HG03342 (cell line): Measurements from ENCODE around the gene GAPDHS.

ENCODE experiments used
- ATAC-seq: cut with Tn5 transposase; IDR thresholded peaks from one replicate; pipeline ENCODE4 v1.9.1; 2021; ENCODE audit warnings: mild to moderate bottlenecking, moderate library complexity; ENCODE audit not compliant: unreplicated experiment

The GAPDHS gene

GRCh38 chr19:35556025-35556590 is 22.9 kb downstream of the GAPDHS start:
- no peak for ATAC-seq

- ATAC-seq: no peak
Observed at GRCh38 chr19:35556846-35557538, 23.7 kb downstream of the GAPDHS start.

DNA sequence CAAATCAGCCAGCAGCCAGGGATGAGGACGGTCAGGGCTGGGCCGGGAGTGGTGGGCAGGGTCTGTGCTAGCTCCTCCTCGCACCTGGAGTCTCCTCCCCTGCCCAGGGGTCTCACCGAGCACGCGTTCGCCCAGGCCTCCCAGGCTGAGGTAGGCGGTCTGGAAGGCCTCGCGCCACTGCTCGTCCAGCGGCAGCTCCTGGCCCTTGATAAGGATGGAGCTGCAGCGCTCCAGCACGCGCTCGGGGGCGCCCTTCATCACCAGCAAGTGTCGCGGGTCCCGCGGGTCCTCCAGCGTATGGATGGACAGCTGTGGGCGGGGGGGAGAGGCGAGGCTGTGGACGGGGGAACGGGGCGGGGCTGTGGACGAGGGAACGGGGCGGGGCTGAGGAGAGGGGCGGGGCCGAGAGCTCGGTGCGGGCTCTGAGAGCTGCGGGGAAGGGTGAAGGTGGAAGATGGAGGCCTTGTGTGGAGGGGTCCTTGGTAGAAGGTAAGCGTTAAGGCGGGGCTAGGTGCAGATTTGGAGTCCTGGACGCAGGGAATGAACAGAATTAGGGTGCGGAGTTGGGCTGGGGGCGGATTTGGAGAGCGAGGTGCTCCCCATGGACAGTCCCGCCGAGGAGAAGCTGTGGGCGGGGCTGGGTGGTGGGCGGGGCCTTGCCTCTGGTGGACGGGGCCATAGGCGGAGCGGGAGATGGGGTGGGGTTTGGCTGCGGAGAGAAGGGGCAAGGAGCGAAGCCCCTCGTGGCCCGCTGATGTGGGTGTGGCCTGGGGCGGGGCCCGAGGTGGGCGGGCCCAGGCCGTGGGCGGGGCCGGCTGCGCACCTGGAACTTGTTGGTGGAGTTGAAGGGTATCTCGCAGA is 24.5 kb downstream of the GAPDHS start:
- ATAC-seq: no peak

DNA sequence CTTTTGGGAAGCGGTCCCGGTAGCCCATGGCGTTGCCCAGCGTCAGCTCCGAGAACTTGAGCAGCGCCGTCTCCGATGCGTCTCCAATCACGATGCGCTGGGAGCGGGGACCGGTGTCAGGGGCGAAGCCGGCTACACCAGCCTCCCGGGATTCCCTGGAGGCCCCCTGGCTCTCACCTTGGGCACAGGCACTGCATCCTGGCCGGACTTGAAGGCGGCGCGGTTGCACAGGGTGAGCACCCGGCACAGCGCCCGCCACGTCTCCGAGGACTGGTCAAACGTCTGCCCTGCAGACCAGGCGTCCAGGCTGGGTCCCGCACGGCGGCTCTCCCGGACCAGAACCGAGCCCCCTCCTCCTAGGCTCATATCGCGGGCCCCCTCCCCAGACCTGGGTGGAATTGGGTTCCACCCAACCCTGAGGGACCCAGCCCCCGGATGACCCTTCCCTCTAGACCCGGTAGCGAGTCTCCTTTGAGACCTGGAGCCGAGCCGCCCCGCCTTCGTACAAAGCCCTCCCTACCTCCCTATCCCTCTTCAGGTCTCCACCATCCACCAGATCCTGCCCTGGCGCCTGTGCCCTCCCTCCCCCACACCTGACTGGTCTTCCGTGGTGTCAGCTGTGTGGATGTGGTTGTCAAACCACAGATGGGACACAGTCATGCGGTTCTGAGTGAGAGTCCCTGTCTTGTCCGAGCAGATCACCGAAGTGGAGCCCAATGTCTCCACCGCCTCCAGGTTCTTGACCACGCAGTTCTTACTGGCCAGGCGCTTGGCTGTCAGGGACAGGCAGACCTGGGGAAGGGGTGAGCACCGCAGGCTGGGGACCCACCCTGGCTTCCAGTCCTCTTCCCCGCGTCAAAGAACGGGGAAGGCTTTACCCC is 25.4 kb downstream of the GAPDHS start:
- ATAC-seq: no peak

DNA sequence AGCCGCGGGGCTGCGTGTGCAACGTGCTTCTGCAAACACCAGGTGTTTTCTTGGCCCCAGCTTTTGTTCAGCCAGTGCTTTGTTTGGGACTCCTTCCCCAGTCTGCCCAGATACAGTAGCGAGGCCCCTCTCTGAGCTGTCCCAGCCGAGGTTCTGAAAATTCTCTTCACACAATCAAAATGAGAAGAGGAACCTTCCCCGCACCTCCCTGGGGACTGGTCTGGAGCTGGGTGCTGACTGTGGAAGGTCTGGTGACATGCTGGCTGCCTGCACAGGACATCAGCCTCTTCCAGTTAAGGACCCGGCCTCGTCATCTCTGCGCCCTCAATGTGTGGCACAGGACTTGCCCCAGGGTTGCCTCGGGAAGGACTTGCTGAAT is 26.0 kb downstream of the GAPDHS start:
- ATAC-seq: peak; percentile 65

DNA sequence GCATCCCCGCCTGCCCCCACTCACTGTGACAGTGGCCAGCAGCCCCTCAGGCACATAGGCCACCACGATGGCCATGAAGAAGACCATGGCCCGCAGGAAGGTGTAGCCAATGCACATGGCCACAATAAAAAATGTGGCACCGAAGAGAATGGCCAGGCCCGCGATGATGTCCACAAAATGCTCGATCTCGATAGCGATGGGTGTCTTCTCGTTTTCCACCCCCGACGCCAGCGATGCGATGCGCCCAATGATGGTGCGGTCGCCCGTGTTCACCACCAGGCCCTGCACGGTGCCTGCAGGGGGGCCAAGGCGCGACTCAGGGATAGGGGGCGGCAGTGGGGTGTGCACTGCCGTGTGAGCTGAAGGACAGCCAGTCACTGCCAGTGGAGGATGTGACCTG is 26.5 kb downstream of the GAPDHS start:
- ATAC-seq: no peak

DNA sequence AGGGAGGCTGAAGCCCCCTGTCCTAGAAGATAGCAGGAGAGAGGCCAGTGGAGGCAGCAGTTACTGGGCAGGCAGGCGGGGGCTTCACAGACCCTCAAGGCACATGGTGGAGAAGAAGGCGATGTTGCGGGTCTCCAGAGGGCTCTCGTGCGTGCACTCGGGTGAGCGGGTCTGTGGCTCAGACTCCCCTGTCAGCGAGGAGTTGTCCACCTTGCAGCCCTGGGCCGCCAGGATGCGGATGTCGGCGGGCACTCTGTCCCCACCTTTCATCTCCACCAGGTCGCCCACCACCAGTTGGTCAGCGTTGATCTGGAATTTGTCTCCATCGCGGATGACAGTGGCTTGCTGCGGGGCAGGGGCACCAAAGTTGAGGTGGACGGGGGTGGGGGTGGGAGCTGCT is 27.0 kb downstream of the GAPDHS start:
- ATAC-seq: no peak

- no peak for ATAC-seq
Observed at GRCh38 chr19:35560677-35561076, 27.4 kb downstream of the GAPDHS start.

DNA sequence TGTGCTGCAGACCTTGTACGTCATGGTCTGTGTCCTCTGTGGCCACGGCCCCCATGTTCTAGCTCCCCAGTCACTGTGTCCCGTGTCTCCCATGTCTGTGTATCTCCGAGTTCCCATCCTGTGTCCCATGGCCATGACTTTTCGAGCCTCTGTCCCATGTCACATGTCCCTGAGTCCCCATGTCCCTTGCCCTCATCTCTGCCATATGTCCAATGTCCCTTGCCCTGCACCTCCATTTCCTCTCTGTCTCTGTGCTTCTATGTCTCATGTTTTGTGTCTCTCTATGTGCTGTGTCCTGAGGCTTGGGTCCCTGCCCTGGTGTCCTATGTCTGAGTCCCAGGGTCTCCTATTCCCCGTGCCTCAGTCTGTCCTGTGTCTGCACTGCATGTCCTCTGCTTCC is 28.2 kb downstream of the GAPDHS start:
- ATAC-seq: no peak

- no peak for ATAC-seq
Observed at GRCh38 chr19:35562336-35562735, 29.1 kb downstream of the GAPDHS start.

- ATAC-seq: no peak
Observed at GRCh38 chr19:35562776-35563175, 29.5 kb downstream of the GAPDHS start.

DNA sequence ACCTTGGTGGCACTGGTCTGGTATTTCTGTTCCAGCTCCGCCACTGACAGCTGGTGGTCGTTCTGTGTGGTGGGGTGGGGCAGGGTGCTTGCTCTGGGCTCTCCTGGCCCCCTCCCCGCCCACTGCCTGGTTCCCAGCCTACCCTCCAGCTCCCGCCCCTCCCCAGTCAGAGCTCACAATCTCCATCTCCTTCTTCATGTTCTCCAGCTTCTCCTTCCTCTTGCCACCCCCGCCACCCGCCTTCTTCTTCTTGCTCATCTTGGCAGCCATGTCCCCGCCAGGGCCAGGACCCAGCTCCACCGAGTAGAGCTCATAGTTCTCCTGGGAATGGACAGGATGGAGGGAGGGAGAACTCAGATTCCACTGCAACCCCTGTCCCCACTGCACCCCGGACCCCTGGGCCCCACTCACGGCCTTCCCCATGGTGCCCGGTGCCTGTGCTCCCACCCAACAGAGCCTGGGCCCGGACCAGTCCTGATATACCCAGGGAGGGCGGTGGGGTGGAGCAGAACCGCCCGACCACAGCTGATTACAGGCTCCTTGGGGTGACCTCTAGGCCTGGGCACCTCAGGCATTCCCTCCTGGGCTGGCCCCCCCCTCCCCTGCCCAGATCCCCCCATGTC is 30.1 kb downstream of the GAPDHS start, which contains the start of gene ATP4A:
Gene ATP4A, minus strand, starts transcription at position 452 of the 623 bp plus-strand sequence. Its CDS starts 29 bp downstream, at position 423.
- no peak for ATAC-seq

DNA sequence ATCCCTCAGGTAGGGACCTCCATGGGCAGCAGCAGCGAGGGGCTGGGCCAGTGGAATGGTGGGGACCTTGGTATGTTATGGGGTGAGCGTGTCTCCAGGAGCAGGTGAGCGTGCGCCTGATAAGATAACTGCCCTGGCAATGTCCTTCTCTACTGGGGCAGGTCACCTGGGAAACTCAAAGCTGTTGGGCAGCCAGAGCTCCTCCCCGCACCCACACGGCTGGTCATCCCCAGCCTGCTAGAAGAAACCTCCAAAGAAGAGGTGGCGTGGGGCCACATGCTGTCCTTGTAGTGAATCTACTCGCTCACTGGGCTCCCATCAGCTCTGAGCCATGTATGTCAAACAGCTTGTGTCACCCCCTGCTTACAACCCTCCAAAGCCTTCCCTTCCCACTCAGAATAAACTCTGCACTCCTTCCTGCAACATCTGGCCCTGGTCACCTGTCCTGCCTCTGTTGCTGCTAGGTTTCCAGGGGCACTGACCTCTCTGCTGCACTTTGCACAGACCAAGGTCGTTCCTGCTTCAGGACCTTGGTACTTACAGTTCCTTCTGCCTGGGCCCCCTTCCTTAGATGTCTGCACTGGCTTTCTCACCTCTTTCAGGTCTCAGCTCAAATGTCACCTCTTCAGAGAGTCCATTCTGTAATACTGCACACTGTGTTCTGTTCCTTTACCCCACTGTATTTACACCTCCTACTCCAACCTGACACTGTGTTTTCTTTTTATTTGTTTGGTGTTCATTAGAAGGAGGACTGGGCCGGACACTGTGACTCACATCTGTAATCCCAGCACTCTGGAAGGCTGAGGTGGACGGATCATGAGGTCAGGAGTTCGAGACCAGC is 32.0 kb downstream of the GAPDHS start:
- ATAC-seq: no peak

- ATAC-seq: no peak
Observed at GRCh38 chr19:35566738-35567137, 33.5 kb downstream of the GAPDHS start.

DNA sequence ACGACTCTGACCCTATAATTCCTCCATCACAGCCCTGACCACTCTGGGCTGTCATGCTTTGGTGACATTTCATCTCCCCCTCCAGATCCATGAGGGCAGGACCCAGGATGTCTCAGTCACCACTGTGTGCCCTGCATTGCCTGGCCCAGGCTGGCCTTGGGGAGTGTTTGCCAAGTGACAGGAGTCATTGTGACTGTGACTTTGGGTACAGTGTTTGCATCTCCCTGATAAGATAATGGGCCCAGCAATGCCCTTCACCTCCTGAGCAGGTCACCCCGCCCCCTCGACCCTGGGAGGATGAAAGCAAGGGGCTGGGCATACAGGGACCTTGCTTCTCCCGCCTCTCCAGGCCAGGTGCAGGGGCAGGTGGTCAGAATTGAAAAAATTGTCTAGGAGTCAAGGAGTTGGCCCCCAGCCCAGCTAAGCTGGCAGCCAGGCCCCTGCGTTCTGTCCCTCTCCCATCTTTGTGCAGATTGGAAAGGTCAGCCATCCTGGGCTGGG is 36.1 kb downstream of the GAPDHS start:
- no peak for ATAC-seq

- ATAC-seq: no peak
Observed at GRCh38 chr19:35571406-35571965, 38.2 kb downstream of the GAPDHS start.

GRCh38 chr19:35577918-35578317 is 44.7 kb downstream of the GAPDHS start:
- ATAC-seq: no peak

DNA sequence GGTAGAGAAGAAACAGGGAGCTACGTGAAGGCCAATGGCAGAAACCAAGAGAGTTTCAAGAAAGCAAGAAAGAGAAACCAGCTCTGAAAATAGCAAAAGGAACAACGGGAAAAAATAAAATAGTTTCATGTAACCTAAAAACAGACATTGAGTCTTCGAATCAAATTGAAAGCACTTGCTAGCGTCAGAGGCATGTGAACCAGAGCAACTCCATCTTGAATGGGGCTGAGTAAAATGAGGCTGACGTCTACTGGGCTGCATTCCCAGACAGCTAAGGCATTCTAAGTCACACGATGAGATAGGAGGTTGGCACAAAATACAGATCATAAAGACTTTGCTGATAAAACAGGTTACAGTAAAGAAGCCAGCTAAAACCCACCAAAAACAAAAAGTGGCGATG is 45.5 kb downstream of the GAPDHS start:
- no peak for ATAC-seq

GRCh38 chr19:35582760-35583159 is 49.5 kb downstream of the GAPDHS start:
- no peak for ATAC-seq
